Left lung (tissue), 10 donors: ENCODE results near the gene KRT34. TPM values are rescaled to one million over a fixed set of nuclear protein-coding genes. Genes with fewer than 3 reads are reported as not detected.

Source experiments
- ATAC-seq: fragments of 200-7000 bp; cut with Tn5 transposase; one replicate; pipeline ENCODE4 v1.9.1; 2020; ENCODE audit warnings: moderate library complexity
- DNase-seq, 4 donors: peaks; one replicate each; pipeline ENCODE4 v3.0.0-alpha.2; 2013 to 2020
- H3K27ac ChIP-seq, 2 donors: fragments of 200-600 bp; sonication (generic) in 1 of 2; one replicate each; pipeline versions ENCODE4 v1.5.0 to v1.8.0; 2020 to 2021
- H3K27me3 ChIP-seq, 2 donors: fragments of 200-600 bp; sonication (generic) in 1 of 2; one replicate each; pipeline versions ENCODE4 v1.5.0 to v1.8.0; 2020 to 2021
- H3K36me3 ChIP-seq, 2 donors: fragments of 200-600 bp; sonication (generic) in 1 of 2; one replicate each; pipeline versions ENCODE4 v1.5.0 to v1.8.0; 2020 to 2021
- H3K4me1 ChIP-seq, 2 donors: fragments of 200-600 bp; one replicate each; pipeline ENCODE4 v1.8.0; 2021
- H3K4me3 ChIP-seq, 2 donors: fragments of 200-600 bp; sonication (generic) in 1 of 2; one replicate each; pipeline versions ENCODE4 v1.5.0 to v1.8.0; 2020 to 2021; ENCODE audit warnings: mild to moderate bottlenecking in 1 of 2
- H3K9me3 ChIP-seq, 2 donors: fragments of 200-600 bp; sonication (generic) in 1 of 2; one replicate each; pipeline versions ENCODE4 v1.5.0 to v1.8.0; 2020 to 2021
- CTCF ChIP-seq, 2 donors: fragments of 200-600 bp; sonication (generic) in 1 of 2; IDR thresholded peaks; one replicate each; pipeline versions ENCODE4 v1.5.0 to v1.8.0; 2021; ENCODE audit warnings: antibody characterized with exemption in 2 of 2
- intact Hi-C, 2 donors: fragments of 100-400 bp; cut with DNase I; formaldehyde crosslinking; loops; one replicate each; pipeline versions ENCODE4 v1.11.2 to v1.14.2; 2022
- polyA plus RNA-seq, 6 donors: library from polyadenylated mRNA; unstranded; fragments of 120-200 nt; gene quantifications; one replicate each; pipeline ENCODE4 v1.2.1, GENCODE V29; 2013; ENCODE audit not compliant: insufficient read length in 6 of 6
- total RNA-seq, 2 donors: library from RNA; stranded (reverse); fragmentation: NEBNext Ultra II Directional; extraction: Animal tissue kit (Norgen Biotek cat#: 25700); gene quantifications; one replicate each; pipeline ENCODE4 v1.2.1, GENCODE V29; 2021
- donor health status: DM: no; HTN: yes; CAD: no.
- donor health status: DM: no; HTN: no; CAD: no.

Gene KRT34
- total and polyA plus RNA-seq, 8 donors: not detected

DNA sequence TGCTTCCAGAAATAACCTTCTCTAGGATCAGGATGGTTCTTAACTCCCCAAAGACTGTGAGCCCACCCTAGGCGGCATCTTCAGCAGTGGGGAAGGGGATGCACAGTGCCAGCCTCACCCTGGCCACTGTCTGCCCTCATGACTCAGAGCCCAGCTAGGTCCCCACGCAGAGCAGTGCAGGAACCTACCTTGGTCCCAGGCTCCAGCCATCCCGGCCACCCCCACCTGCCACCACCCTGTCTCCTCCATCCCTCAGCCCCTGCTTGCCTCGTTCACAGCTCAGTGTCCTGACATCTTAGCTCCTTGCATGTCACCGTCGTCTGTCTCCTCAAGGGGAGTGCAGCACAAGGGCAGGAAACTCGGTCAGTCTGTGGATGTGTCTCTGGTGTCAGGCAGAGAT lies 50.5 kb downstream of the KRT34 start:
- no peaks in the 10 kb centered on the region for H3K9me3 ChIP-seq
- H3K4me1 ChIP-seq: no peaks in the 10 kb centered on the region
- DNase-seq: no peak
- no peak overlapping the region for H3K27ac ChIP-seq
- H3K36me3 ChIP-seq: no peaks in the 10 kb centered on the region
- TF ChIP-seq CTCF (IDR thresholded peaks at IDR 0.05): no peak
- intact Hi-C loops: no loop called here
- no peak overlapping the region for H3K4me3 ChIP-seq
- ATAC-seq: no peak
- H3K27me3 ChIP-seq: no peaks in the 10 kb centered on the region

GRCh38 chr17:41329279-41329948 lies 52.7 kb downstream of the KRT34 start:
- Histone ChIP-seq H3K27ac (no peak overlapping the region), H3K4me3 (no peak overlapping the region), H3K4me1 (no peaks in the 10 kb centered on the region), H3K36me3 (no peaks in the 10 kb centered on the region), H3K9me3 (no peaks in the 10 kb centered on the region), H3K27me3 (no peaks in the 10 kb centered on the region)
- peak; percentile 31 to 67 for TF ChIP-seq CTCF (IDR thresholded peaks at IDR 0.05)
- DNase-seq (peak in 3 of 4 donors; percentile 24 to 74 (median 27)), ATAC-seq (peak; percentile 86)
- intact Hi-C loops: no loop called here

GRCh38 chr17:41328207-41328606 lies 53.9 kb downstream of the KRT34 start:
- Histone ChIP-seq H3K27ac (no peak overlapping the region), H3K27me3 (no peaks in the 10 kb centered on the region), H3K4me1 (no peaks in the 10 kb centered on the region), H3K9me3 (no peaks in the 10 kb centered on the region), H3K4me3 (no peak overlapping the region), H3K36me3 (no peaks in the 10 kb centered on the region)
- intact Hi-C loops: no loop called here
- TF ChIP-seq CTCF (IDR thresholded peaks at IDR 0.05): no peak
- no peak for ATAC-seq
- DNase-seq: no peak

Other genes with a start within 250 kb of the KRT34 start
Only the 30 nearest of the 32 such genes appear.
- gene KRTAP4-5, start 232.5 kb downstream of the KRT34 start, total RNA-seq: not detected
- gene KRTAP4-5, start 232.5 kb downstream of the KRT34 start, polyA plus RNA-seq: not detected
- gene KRTAP4-4, start 221.6 kb downstream of the KRT34 start, total RNA-seq: not detected
- not detected for gene KRTAP4-4, start 221.6 kb downstream of the KRT34 start, polyA plus RNA-seq
- gene KRTAP4-3, start 214.1 kb downstream of the KRT34 start, total RNA-seq: not detected
- not detected for gene KRTAP4-3, start 214.1 kb downstream of the KRT34 start, polyA plus RNA-seq
- not detected for gene KRTAP4-2, start 204.1 kb downstream of the KRT34 start, total RNA-seq
- not detected for gene KRTAP4-2, start 204.1 kb downstream of the KRT34 start, polyA plus RNA-seq
- not detected for gene KRTAP4-1, start 197.4 kb downstream of the KRT34 start, total RNA-seq
- not detected for gene KRTAP4-1, start 197.4 kb downstream of the KRT34 start, polyA plus RNA-seq
- not detected for gene KRTAP9-1, start 192.4 kb downstream of the KRT34 start, total RNA-seq
- gene KRTAP9-1, start 192.4 kb downstream of the KRT34 start, polyA plus RNA-seq: not detected
- gene KRTAP9-2, start 155.7 kb downstream of the KRT34 start, total RNA-seq: not detected
- not detected for gene KRTAP9-2, start 155.7 kb downstream of the KRT34 start, polyA plus RNA-seq
- gene KRTAP9-3, start 149.9 kb downstream of the KRT34 start, total RNA-seq: not detected
- not detected for gene KRTAP9-3, start 149.9 kb downstream of the KRT34 start, polyA plus RNA-seq
- not detected for gene KRTAP9-8, start 144.3 kb downstream of the KRT34 start, total RNA-seq
- not detected for gene KRTAP9-8, start 144.3 kb downstream of the KRT34 start, polyA plus RNA-seq
- not detected for gene KRTAP9-4, start 132.6 kb downstream of the KRT34 start, total RNA-seq
- gene KRTAP9-4, start 132.6 kb downstream of the KRT34 start, polyA plus RNA-seq: not detected
- gene KRTAP9-9, start 126.9 kb downstream of the KRT34 start, total RNA-seq: not detected
- not detected for gene KRTAP9-9, start 126.9 kb downstream of the KRT34 start, polyA plus RNA-seq
- not detected for gene KRTAP9-6, start 116.9 kb downstream of the KRT34 start, total RNA-seq
- under 1 TPM in 3 of 6 donors, not detected in 3; 0.13 to 0.25 (median 0.23) TPM for gene KRTAP9-6, start 116.9 kb downstream of the KRT34 start, polyA plus RNA-seq
- gene KRTAP9-7, start 106.6 kb downstream of the KRT34 start, total RNA-seq: not detected
- not detected for gene KRTAP9-7, start 106.6 kb downstream of the KRT34 start, polyA plus RNA-seq
- gene KRTAP29-1, start 79.5 kb downstream of the KRT34 start, total RNA-seq: not detected
- gene KRTAP29-1, start 79.5 kb downstream of the KRT34 start, polyA plus RNA-seq: not detected
- not detected for gene KRTAP16-1, start 73.0 kb downstream of the KRT34 start, total RNA-seq
- not detected for gene KRTAP16-1, start 73.0 kb downstream of the KRT34 start, polyA plus RNA-seq
- gene KRTAP17-1, start 66.6 kb downstream of the KRT34 start, total RNA-seq: not detected
- gene KRTAP17-1, start 66.6 kb downstream of the KRT34 start, polyA plus RNA-seq: not detected
- gene KRT33A, start 31.5 kb downstream of the KRT34 start, total RNA-seq: not detected
- gene KRT33A, start 31.5 kb downstream of the KRT34 start, polyA plus RNA-seq: not detected
- not detected for gene KRT33B, start 12.5 kb downstream of the KRT34 start, total RNA-seq
- not detected for gene KRT33B, start 12.5 kb downstream of the KRT34 start, polyA plus RNA-seq
- not detected for gene KRT31, start 15.3 kb upstream of the KRT34 start, total RNA-seq
- gene KRT31, start 15.3 kb upstream of the KRT34 start, polyA plus RNA-seq: not detected
- not detected for gene KRT37, start 42.3 kb upstream of the KRT34 start, total RNA-seq
- not detected for gene KRT37, start 42.3 kb upstream of the KRT34 start, polyA plus RNA-seq
- gene KRT38, start 58.7 kb upstream of the KRT34 start, total RNA-seq: not detected
- not detected for gene KRT38, start 58.7 kb upstream of the KRT34 start, polyA plus RNA-seq
- not detected for gene KRT32, start 85.1 kb upstream of the KRT34 start, total RNA-seq
- gene KRT32, start 85.1 kb upstream of the KRT34 start, polyA plus RNA-seq: not detected
- not detected for gene KRT35, start 98.8 kb upstream of the KRT34 start, total RNA-seq
- gene KRT35, start 98.8 kb upstream of the KRT34 start, polyA plus RNA-seq: not detected
- gene KRT36, start 107.6 kb upstream of the KRT34 start, total RNA-seq: not detected
- not detected for gene KRT36, start 107.6 kb upstream of the KRT34 start, polyA plus RNA-seq
- gene KRT13, start 123.3 kb upstream of the KRT34 start, total RNA-seq: 10 to 100 TPM; 10.8 to 29.1 TPM
- gene KRT13, start 123.3 kb upstream of the KRT34 start, polyA plus RNA-seq: under 1 TPM in 4 of 6 donors, not detected in 2; 0.17 to 0.49 (median 0.34) TPM
- 10 to 100 TPM; 23.8 to 27.8 TPM for gene KRT15, start 136.6 kb upstream of the KRT34 start, total RNA-seq
- 1 to 10 TPM; 1.3 to 2.7 (median 2.1) TPM for gene KRT15, start 136.6 kb upstream of the KRT34 start, polyA plus RNA-seq
- gene KRT19, start 146.0 kb upstream of the KRT34 start, total RNA-seq: 1,000 to 10,000 TPM in 1 of 2 donors, 100 to 1,000 TPM in 1; 692 to 1,142 TPM
- 100 to 1,000 TPM; 125 to 171 (median 133) TPM for gene KRT19, start 146.0 kb upstream of the KRT34 start, polyA plus RNA-seq
- gene KRT9, start 189.8 kb upstream of the KRT34 start, total RNA-seq: not detected
- not detected for gene KRT9, start 189.8 kb upstream of the KRT34 start, polyA plus RNA-seq
- gene KRT14, start 204.6 kb upstream of the KRT34 start, total RNA-seq: 1 to 10 TPM in 1 of 2 donors, not detected in 1; 1.5 TPM
- gene KRT14, start 204.6 kb upstream of the KRT34 start, polyA plus RNA-seq: 1 to 10 TPM in 4 of 6 donors, under 1 TPM in 2; 0.35 to 2.0 (median 1.2) TPM
- 1 to 10 TPM in 1 of 2 donors, under 1 TPM in 1; 0.65 to 1.0 TPM for gene KRT16, start 230.5 kb upstream of the KRT34 start, total RNA-seq
- gene KRT16, start 230.5 kb upstream of the KRT34 start, polyA plus RNA-seq: not detected